ENCODE results near the gene CNTNAP3. TPM values are rescaled to one million over a fixed set of nuclear protein-coding genes. Genes with fewer than 3 reads are reported as not detected.
A peak's percentile ranks its signal among the peaks of the same experiment; 100 is the strongest.
"Not testable (repeated sequence)": the region's sequence is repeated elsewhere in the genome, so short reads cannot be mapped to it uniquely, and the experiment has no call there.

CNTNAP3 gene
- total RNA-seq (0.88 and 1.0 TPM in 2 replicates), polyA plus RNA-seq (0.70 and 1.1 TPM in 2 replicates)

GRCh38 chr9:39287980-39288379 lies at the start of gene CNTNAP3:
CNTNAP3 (minus strand) TSS chr9:39288167; CDS start chr9:39288064, 103 bp downstream.
- DNase-seq (ENCODE audit: low read depth in 1 of 2, low spot score in 1 of 2) = peak in 1 of 2 donors; percentile 37
- not testable (repeated sequence) for H3K27me3 ChIP-seq
- peak within 1 kb of the TSS; percentile 22 for H3K4me3 ChIP-seq

GRCh38 chr9:39279995-39280394 lies 8.0 kb downstream of the CNTNAP3 start:
- DNase-seq (ENCODE audit: low read depth in 1 of 2, low spot score in 1 of 2) = not testable (repeated sequence)

More at GRCh38 chr9:39287980-39288379, at the start of gene CNTNAP3:
- H3K36me3 ChIP-seq; H3K4me1 ChIP-seq (ENCODE audit: low read depth); H3K27ac ChIP-seq; H3K9me3 ChIP-seq (ENCODE audit: low read depth): not testable (repeated sequence)

GRCh38 chr9:39242513-39242912 lies 45.5 kb downstream of the CNTNAP3 start:
- DNase-seq (ENCODE audit: low read depth in 1 of 2, low spot score in 1 of 2); H3K4me1 ChIP-seq (ENCODE audit: low read depth); H3K27me3 ChIP-seq; H3K27ac ChIP-seq; H3K36me3 ChIP-seq; H3K9me3 ChIP-seq (ENCODE audit: low read depth); H3K4me3 ChIP-seq: not testable (repeated sequence)

More at GRCh38 chr9:39279995-39280394, 8.0 kb downstream of the CNTNAP3 start:
- H3K9me3 ChIP-seq (ENCODE audit: low read depth); H3K27ac ChIP-seq; H3K4me3 ChIP-seq; H3K4me1 ChIP-seq (ENCODE audit: low read depth); H3K27me3 ChIP-seq; H3K36me3 ChIP-seq: not testable (repeated sequence)

GRCh38 chr9:39232130-39232991 lies 55.6 kb downstream of the CNTNAP3 start:
- H3K4me1 ChIP-seq (ENCODE audit: low read depth) = not testable (repeated sequence)

GRCh38 chr9:39215976-39216375 lies 72.0 kb downstream of the CNTNAP3 start:
- not testable (repeated sequence) for H3K9me3 ChIP-seq (ENCODE audit: low read depth); H3K4me1 ChIP-seq (ENCODE audit: low read depth); H3K4me3 ChIP-seq; H3K27me3 ChIP-seq; H3K36me3 ChIP-seq; DNase-seq (ENCODE audit: low read depth in 1 of 2, low spot score in 1 of 2); H3K27ac ChIP-seq

More at GRCh38 chr9:39232130-39232991, 55.6 kb downstream of the CNTNAP3 start:
- not testable (repeated sequence) for H3K36me3 ChIP-seq; H3K27me3 ChIP-seq; DNase-seq (ENCODE audit: low read depth in 1 of 2, low spot score in 1 of 2); H3K9me3 ChIP-seq (ENCODE audit: low read depth); H3K27ac ChIP-seq; H3K4me3 ChIP-seq

GRCh38 chr9:39209773-39210172 lies 78.2 kb downstream of the CNTNAP3 start:
- H3K4me3 ChIP-seq; DNase-seq (ENCODE audit: low read depth in 1 of 2, low spot score in 1 of 2); H3K27me3 ChIP-seq; H3K36me3 ChIP-seq; H3K9me3 ChIP-seq (ENCODE audit: low read depth); H3K27ac ChIP-seq; H3K4me1 ChIP-seq (ENCODE audit: low read depth): not testable (repeated sequence)

- not testable (repeated sequence) for H3K36me3 ChIP-seq; H3K4me1 ChIP-seq (ENCODE audit: low read depth); H3K9me3 ChIP-seq (ENCODE audit: low read depth); DNase-seq (ENCODE audit: low read depth in 1 of 2, low spot score in 1 of 2); H3K4me3 ChIP-seq; H3K27me3 ChIP-seq; H3K27ac ChIP-seq
Observed at GRCh38 chr9:39206643-39207042, 81.3 kb downstream of the CNTNAP3 start.

- H3K9me3 ChIP-seq (ENCODE audit: low read depth); DNase-seq (ENCODE audit: low read depth in 1 of 2, low spot score in 1 of 2); H3K27me3 ChIP-seq; H3K4me1 ChIP-seq (ENCODE audit: low read depth); H3K4me3 ChIP-seq; H3K27ac ChIP-seq; H3K36me3 ChIP-seq: not testable (repeated sequence)
Observed at GRCh38 chr9:39205842-39206241, 82.1 kb downstream of the CNTNAP3 start.

- DNase-seq (ENCODE audit: low read depth in 1 of 2, low spot score in 1 of 2); H3K9me3 ChIP-seq (ENCODE audit: low read depth); H3K4me3 ChIP-seq; H3K4me1 ChIP-seq (ENCODE audit: low read depth); H3K27ac ChIP-seq; H3K36me3 ChIP-seq; H3K27me3 ChIP-seq: not testable (repeated sequence)
Observed at GRCh38 chr9:39200412-39200811, 87.6 kb downstream of the CNTNAP3 start.

GRCh38 chr9:39198000-39198709 lies 89.8 kb downstream of the CNTNAP3 start:
- H3K27me3 ChIP-seq; DNase-seq (ENCODE audit: low read depth in 1 of 2, low spot score in 1 of 2); H3K4me3 ChIP-seq; H3K27ac ChIP-seq; H3K4me1 ChIP-seq (ENCODE audit: low read depth); H3K36me3 ChIP-seq; H3K9me3 ChIP-seq (ENCODE audit: low read depth): not testable (repeated sequence)

GRCh38 chr9:39171370-39171769 lies 116.6 kb downstream of the CNTNAP3 start:
- H3K4me1 ChIP-seq (ENCODE audit: low read depth); DNase-seq (ENCODE audit: low read depth in 1 of 2, low spot score in 1 of 2); H3K27me3 ChIP-seq; H3K9me3 ChIP-seq (ENCODE audit: low read depth); H3K4me3 ChIP-seq; H3K27ac ChIP-seq; H3K36me3 ChIP-seq: not testable (repeated sequence)

- DNase-seq (ENCODE audit: low read depth in 1 of 2, low spot score in 1 of 2); H3K36me3 ChIP-seq; H3K27ac ChIP-seq: not testable (repeated sequence)
Observed at GRCh38 chr9:39157714-39158113, 130.3 kb downstream of the CNTNAP3 start.

GRCh38 chr9:39132826-39133552 lies 155.0 kb downstream of the CNTNAP3 start:
- H3K27me3 ChIP-seq; H3K9me3 ChIP-seq (ENCODE audit: low read depth); H3K4me3 ChIP-seq; H3K36me3 ChIP-seq; H3K4me1 ChIP-seq (ENCODE audit: low read depth); DNase-seq (ENCODE audit: low read depth in 1 of 2, low spot score in 1 of 2); H3K27ac ChIP-seq: not testable (repeated sequence)

More at GRCh38 chr9:39157714-39158113, 130.3 kb downstream of the CNTNAP3 start:
- H3K4me3 ChIP-seq; H3K9me3 ChIP-seq (ENCODE audit: low read depth); H3K4me1 ChIP-seq (ENCODE audit: low read depth); H3K27me3 ChIP-seq: not testable (repeated sequence)
